ENCODE measurements around the gene LILRA1.
"Not testable (repeated sequence)": the region's sequence is repeated elsewhere in the genome, so short reads cannot be mapped to it uniquely, and the experiment has no call there.

LILRA1 gene

GRCh38 chr19:54593445-54593844, at the start of gene LILRA1:
LILRA1 (plus strand) TSS chr19:54593632; CDS start chr19:54594245, 613 bp downstream.
- DNase-seq: not testable (repeated sequence)

DNA sequence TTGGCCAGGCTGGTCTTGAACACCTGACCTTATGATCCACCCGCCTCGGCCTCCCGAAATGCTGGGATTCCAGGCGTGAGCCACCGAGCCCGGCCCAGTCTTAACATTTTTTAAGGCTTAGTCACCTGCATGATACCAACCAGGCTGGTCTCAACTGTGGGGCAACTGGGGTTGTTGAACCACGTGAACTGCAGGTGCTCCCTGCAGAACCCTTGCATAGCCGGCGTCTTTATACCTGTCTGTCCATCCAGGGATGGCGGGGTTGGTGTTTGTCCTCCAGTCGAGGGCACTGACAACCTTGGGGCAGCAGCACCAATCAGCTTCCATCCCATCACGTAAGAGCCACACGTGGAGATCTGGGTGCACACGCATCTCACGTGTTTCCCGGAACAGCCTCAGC, 44.6 kb upstream of the LILRA1 start:
- no peak for DNase-seq

DNA sequence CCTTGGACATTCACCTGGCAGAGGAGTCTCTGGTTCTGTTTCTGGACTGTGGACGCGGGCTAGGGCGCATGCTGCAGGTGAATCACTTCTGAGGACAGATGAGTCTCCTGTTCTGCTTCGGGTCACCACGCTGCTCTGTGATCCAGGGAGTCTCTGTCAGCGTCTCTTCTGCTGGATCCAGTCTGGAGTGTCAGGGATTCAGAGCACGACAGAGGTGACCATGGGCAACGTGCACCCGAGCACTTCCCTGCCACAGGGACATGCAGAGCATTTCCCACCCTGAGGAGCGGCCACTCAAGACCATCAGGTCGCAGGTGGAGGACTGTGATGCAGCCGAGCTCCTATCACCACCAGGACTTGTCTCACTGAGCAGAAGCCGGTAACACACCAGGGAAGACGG, 44.2 kb upstream of the LILRA1 start:
- no peak for DNase-seq

DNA sequence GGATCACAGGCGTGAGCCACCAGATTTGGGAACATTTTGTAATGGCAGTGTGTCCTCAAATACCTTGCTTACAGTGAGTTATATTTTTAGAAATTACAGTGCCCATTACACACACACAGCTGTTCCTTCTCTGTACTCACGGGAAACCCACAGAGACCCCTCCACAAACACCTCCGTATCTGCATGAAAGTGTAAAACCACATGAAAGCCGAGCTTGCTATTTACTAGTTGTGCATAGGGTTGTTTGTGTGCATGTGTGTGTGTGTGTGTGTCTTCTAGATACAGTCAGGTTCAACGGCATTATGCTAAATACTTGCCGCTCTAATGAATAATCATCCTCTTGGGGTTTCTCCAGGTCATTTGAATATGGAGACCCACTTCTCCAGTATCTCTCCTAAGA, 42.1 kb upstream of the LILRA1 start:
- DNase-seq: no peak

DNA sequence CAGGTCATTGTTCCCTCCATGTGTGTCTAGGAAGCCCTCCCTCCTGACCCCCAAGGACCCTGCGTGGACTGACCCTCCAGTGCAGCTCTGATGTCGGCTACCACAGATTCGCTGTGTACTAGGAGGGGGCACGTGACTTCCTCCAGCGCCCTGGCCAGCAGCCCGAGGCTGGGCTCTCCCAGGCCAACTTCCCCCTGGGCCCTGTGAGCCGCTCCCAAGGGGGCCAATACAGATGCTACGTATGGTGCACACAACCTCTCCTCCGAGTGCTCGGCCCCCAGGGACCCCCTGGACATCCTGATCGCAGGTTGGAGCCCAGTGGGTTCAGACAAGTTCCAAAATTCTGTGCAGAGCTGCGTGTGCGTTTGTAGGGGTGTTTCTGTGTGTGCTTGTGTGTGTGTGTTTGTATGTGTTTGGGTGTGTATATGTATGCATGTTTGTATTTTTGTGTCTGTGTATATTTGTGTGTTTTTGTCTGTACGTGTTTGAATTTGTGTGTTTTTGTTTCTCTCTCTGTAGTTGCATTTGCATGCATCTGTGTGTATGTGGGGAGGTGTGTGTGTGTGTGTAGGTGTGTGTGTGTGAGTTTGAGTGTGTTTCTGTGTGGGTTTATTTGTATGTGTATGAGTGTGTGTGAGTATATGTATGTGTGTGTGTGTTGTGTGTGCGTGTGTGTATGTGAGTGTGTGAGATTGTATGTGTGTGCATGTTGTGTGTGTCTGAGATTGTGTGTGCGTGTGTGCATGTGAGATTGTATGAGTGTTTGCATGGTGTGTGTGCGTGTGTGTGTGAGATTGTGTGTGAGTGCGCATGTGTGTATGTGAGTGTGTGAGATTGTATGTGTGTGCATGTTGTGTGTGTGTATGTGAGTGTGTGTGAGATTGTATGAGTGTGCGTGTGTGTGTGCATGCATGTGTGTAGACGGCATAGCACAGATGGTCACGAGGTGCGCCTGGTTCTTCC, 41.2 kb upstream of the LILRA1 start:
- no peak for DNase-seq

- no peak for DNase-seq
Measured at GRCh38 chr19:54552913-54553310, 40.5 kb upstream of the LILRA1 start.

- DNase-seq: no peak
Measured at GRCh38 chr19:54554006-54554405, 39.4 kb upstream of the LILRA1 start.

DNA sequence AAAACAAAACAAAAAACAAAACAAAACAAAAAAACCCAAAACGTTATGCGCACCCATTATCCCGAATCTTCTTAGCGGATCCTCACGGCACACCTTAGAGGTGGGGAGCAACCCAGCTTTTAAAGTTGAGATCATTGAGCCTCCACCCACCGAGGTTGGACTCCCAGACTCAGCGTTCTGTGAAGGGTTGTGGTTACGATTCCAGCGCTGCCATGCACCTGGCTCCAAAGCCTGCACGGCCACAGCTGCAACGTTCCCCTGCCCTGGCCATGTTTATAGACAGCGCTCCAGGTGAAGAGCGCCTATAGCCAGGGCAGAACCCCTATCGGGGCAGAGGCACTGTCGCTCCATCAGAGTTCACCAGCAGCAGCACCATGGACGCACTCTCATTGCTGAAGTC, 38.5 kb upstream of the LILRA1 start:
- DNase-seq: no peak

- no peak for DNase-seq
Measured at GRCh38 chr19:54556194-54556593, 37.2 kb upstream of the LILRA1 start.

GRCh38 chr19:54558339-54558738, 35.1 kb upstream of the LILRA1 start:
- no peak for DNase-seq

DNA sequence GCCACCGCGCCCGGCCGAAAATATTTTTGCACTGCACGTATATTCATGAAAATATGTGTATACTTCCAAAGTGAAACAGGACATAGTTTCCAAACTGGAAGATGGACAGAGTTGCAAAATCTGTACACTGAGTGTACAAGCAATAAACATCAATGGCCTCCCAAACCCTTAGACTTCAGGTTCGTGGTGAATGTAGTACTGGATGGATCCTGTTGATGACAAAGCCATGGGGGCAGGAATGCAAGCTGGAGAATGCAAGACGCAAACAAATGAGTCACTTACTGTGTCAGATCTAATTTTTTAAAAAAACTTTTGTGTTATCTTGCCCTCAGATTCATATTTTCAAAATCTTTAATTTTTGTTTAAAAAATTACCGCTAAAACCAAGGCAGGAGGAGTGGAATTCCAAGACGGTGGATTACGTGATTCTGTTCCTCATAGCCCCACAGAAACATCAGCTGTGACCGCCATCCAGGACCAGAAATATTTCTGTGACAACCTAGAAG, 32.5 kb upstream of the LILRA1 start:
- DNase-seq: no peak

DNA sequence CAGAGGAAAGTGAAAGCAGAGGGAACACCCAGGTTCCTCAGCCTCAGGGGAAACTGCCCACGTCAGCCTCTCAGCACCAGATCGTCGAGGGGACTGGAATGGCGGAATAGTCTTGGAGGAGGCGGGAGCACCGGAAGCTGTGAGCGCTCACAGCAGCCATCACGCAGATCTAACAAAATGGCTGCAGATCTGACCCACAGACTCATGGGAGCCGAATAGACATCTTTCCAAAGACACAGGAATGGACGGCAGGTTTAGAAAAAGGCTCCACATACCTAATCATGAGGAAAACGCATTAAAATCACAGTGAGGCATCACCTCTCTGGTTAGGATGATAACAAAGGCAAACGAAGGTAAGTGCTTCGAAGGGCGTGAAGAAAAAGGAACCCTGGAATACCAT, 31.6 kb upstream of the LILRA1 start:
- DNase-seq: no peak

- DNase-seq: not testable (repeated sequence)
Measured at GRCh38 chr19:54563206-54563605, 30.2 kb upstream of the LILRA1 start.

- no peak for DNase-seq
Measured at GRCh38 chr19:54570316-54570715, 23.1 kb upstream of the LILRA1 start.

GRCh38 chr19:54571715-54572615, 21.5 kb upstream of the LILRA1 start:
- DNase-seq: not testable (repeated sequence)

- DNase-seq: no peak
Measured at GRCh38 chr19:54572696-54573311, 20.6 kb upstream of the LILRA1 start.

DNA sequence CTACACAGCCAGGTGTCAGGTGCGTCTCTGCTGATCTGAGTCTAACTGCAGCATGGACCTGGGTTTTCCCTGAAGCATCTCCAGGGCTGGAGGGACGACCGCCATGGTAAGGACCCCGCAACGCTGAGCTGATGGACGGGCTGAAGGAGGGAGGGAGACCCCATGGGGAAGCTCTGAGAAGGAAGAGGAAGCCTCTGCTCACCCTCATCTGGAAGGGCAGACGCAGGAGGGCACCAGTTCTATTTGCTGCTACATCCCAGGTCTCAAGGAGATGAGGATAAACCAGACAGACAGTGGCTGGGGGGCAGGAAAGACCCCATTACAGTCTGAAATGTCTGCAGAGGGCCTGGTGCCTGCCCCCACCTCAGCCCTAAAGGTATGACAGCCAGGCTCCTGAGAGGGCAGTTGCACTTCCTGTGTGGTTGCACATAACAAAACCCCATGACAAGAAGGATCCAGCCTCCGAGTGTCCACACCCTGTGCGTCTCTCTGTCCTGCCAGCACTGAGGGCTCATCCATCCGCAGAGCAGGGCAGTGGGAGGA, 20.0 kb upstream of the LILRA1 start, which contains the start of gene LILRA2:
Gene LILRA2, plus strand, starts transcription at position 461 of the 543 bp plus-strand sequence. CDS start 89 bp downstream, outside the sequence.
- no peak for DNase-seq

DNA sequence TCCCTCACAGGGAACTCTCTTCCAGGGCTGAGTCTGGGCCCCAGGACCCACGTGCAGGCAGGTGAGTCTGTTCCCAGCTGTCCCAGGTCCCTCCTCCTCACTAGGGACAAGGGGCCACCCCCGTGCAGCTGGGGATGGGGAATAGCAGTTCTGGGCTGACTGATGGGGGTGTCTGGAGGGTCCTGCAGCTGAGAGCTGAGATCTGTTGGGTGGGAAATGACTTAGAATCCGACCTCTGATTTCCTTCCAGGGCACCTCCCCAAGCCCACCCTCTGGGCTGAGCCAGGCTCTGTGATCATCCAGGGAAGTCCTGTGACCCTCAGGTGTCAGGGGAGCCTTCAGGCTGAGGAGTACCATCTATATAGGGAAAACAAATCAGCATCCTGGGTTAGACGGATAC, 19.4 kb upstream of the LILRA1 start:
- no peak for DNase-seq

DNA sequence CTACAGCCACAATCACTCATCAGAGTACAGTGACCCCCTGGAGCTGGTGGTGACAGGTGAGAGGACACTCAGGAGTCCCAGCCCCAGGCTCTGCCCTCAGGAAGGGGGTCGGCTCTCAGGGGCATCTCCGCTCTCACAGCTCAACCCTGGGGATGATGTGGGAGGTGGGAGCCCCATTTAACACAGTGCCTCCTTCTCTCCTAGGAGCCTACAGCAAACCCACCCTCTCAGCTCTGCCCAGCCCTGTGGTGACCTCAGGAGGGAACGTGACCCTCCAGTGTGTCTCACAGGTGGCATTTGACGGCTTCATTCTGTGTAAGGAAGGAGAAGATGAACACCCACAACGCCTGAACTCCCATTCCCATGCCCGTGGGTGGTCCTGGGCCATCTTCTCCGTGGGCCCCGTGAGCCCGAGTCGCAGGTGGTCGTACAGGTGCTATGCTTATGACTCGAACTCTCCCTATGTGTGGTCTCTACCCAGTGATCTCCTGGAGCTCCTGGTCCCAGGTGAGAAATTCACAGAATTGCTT, 18.8 kb upstream of the LILRA1 start:
- no peak for DNase-seq

DNA sequence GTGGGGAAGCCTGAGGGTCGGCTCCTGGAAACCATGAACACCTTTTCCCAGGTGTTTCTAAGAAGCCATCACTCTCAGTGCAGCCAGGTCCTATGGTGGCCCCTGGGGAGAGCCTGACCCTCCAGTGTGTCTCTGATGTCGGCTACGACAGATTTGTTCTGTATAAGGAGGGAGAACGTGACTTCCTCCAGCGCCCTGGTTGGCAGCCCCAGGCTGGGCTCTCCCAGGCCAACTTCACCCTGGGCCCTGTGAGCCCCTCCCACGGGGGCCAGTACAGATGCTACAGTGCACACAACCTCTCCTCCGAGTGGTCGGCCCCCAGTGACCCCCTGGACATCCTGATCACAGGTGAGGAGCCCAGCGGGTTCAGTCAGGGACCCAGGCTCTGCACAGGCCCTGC, 18.2 kb upstream of the LILRA1 start:
- DNase-seq: not testable (repeated sequence)

DNA sequence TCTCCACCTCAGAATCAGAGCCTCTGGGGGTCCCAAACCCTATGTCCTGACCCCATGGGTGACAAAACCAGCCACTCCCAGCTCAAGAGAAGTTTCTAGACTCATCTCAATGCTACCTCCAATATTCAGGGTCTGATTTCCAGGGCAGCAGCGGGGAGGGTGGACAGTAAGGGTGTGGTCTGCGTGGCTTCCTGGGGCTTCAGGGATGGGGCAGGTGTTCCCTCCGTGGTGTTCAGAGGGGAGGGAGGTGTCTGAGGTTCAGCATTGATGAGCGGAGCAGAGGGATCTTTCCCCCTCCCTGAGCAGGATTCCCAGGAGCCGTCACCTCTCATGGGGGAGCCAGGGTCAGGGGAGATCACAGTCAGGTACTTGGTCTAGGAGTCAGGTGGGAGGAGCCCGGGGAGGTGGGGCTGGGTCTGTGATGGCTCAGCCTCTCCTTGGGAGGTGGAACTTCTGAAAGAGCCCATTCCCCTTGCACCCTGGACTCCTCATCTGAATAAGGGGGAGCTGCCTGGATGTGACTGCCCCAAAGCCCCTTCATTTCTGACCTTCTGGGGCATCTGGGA, 16.9 kb upstream of the LILRA1 start:
- DNase-seq: no peak

DNA sequence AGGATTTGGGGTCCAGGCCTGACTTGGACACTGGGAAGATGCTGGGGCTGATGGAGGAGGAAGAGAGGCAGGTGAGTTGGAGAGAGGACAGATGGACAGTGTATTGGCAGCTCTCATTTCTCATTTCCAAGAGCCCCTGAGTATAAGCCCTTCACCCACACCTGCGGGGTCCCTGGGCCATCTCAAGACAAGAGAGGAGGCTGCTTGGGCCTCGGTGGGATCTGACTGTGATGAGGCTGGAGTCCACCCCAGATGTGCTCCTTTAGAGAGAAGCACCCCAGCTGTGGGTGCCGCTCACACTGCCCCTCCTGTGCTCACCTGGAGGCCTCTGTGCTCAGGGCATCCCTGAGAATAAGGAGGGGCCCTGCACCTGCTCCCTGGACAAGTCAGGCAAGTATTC, 16.1 kb upstream of the LILRA1 start:
- no peak for DNase-seq
